RWPE1 (cell line): ENCODE data around the gene LRRC30.
"Not testable (repeated sequence)": the region's sequence is repeated elsewhere in the genome, so short reads cannot be mapped to it uniquely, and the experiment has no call there.

ENCODE experiments used
- CTCF ChIA-PET: fragments of 350-600 bp; sonication (Branson Sonifier 250); formaldehyde crosslinking; extraction: SDS; loops from one replicate; lab custom pipeline; 2021; lab: Yijun Ruan, JAX
- POLR2A ChIA-PET: fragments of 400-600 bp; formaldehyde crosslinking; extraction: SDS; loops from one replicate; lab custom pipeline; 2020; ENCODE audit warnings: antibody characterized with exemption; ENCODE audit not compliant: low non-redundant PET; lab: Yijun Ruan, JAX
- DNase-seq: peaks from one replicate; pipeline ENCODE4 v3.0.0; 2012; ENCODE audit warnings: low spot score
- H3K27ac ChIP-seq: fragments of 450-650 bp; 2 replicates; pipeline ENCODE4 v1.5.1; 2017
- TF ChIP-seq, protein P1 (sequence below): fragments of 450-650 bp; conservative IDR thresholded peaks from 2 replicates; pipeline ENCODE4 v1.5.1; 2017; ENCODE audit warnings: low read depth, mild to moderate bottlenecking

The LRRC30 gene

DNA sequence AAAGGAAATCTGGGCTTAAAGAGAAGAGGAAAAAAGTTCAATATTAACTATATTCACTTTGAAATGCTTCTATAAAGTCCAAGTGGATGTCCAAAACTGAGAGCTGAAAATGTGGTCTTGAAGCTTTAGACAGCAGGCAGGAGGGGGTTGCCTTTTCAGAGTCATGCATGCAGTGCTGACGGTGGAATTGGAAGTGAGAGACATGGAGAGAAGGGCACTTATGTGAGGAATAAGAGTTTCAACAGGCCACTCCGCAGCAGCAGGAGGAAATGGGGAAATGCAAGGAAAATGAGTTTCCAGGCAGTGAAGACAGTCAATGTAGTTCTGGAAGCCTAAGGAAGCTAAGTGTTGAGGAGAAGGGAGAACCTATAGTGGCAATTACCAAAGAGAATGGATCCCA, 33.0 kb upstream of the LRRC30 start:
- ChIA-PET CTCF (no interaction called here), POLR2A (no interaction called here)
- no peak overlapping the region for H3K27ac ChIP-seq
- DNase-seq: no peak
- TF ChIP-seq, protein P1, sequence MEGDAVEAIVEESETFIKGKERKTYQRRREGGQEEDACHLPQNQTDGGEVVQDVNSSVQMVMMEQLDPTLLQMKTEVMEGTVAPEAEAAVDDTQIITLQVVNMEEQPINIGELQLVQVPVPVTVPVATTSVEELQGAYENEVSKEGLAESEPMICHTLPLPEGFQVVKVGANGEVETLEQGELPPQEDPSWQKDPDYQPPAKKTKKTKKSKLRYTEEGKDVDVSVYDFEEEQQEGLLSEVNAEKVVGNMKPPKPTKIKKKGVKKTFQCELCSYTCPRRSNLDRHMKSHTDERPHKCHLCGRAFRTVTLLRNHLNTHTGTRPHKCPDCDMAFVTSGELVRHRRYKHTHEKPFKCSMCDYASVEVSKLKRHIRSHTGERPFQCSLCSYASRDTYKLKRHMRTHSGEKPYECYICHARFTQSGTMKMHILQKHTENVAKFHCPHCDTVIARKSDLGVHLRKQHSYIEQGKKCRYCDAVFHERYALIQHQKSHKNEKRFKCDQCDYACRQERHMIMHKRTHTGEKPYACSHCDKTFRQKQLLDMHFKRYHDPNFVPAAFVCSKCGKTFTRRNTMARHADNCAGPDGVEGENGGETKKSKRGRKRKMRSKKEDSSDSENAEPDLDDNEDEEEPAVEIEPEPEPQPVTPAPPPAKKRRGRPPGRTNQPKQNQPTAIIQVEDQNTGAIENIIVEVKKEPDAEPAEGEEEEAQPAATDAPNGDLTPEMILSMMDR: no peak

DNA sequence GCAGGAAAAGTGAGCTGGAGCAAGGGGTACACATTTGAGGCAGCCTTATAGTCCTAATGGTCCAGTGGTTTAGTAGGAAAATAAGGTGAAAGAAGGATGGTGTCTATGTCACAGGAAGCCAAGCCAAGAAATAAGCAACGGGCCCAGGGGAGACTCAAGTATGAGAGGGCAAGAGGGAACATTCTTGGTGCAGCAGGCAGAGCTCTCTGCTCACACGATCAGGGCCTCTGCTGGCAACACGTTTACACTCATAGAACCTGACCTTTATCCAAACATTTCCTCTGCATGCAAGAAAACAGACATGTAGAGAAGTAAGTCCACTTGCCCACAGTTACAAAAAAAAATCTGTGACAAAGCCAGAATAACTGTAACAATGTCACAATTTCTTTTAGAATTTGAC, 32.6 kb upstream of the LRRC30 start:
- ChIA-PET CTCF (no interaction called here), POLR2A (no interaction called here)
- DNase-seq: no peak
- H3K27ac ChIP-seq: no peak overlapping the region
- TF ChIP-seq, protein P1: no peak

DNA sequence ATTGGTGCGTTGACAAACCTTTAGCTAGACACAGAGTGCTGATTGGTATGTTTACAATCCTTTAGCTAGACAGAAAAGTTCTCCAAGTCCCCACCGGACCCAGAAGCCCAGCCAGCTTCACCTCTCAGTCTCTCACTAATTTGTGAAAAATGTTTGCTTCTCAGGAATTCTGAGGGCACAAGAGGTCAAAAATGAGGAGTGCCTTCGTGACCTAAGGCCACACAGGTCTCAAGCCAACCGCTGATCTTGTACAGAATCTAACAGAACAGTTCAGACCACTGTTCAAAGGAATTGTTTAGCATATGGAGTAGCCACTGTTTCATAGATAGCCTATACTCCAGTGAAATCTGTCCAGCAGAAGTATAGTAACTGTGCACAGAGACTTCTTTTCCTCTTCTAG, 29.8 kb upstream of the LRRC30 start:
- POLR2A ChIA-PET: no interaction called here

DNA sequence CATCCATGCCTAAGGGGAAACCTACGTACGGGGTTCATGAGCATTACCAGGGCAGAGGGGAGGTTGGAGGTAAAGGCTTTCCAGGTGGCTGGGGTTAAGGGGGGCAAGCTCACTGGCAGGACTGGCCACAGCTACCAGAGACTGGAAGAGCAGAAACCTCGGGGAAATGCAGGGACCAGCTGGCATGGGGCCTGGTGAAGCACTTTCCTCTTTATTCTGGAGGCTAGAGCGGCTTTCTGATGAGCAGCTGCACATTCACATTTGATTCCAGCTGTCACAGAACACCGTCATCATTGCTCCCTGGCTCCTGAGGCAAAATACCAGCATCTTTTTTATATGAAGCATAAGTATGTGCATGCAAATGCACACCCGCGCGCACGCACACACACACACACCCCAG, 28.7 kb upstream of the LRRC30 start:
- H3K27ac ChIP-seq: no peak overlapping the region
- DNase-seq: no peak
- CTCF ChIA-PET: no interaction called here
- TF ChIP-seq, protein P1: no peak
- POLR2A ChIA-PET: no interaction called here

More for the DNA sequence above, 29.8 kb upstream of the LRRC30 start:
- TF ChIP-seq, protein P1: no peak
- H3K27ac ChIP-seq: no peak overlapping the region
- CTCF ChIA-PET: no interaction called here
- DNase-seq: no peak

DNA sequence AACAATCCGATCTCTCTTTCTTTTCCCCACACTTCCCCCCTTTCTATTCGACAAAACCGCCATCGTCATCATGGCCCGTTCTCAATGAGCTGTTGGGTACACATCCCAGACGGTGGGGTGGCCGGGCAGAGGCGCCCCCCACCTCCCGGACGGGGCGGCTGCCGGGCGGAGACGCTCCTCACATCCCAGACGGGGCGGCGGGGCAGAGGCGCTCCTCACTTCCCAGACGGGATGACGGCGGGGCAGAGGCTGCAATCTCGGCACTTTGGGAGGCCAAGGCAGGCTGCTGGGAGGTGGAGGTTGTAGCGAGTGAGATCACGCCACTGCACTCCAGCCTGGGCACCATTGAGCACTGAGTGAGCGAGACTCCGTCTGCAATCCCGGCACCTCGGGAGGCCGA, 27.3 kb upstream of the LRRC30 start:
- POLR2A ChIA-PET, DNase-seq, H3K27ac ChIP-seq, CTCF ChIA-PET: not testable (repeated sequence)

DNA sequence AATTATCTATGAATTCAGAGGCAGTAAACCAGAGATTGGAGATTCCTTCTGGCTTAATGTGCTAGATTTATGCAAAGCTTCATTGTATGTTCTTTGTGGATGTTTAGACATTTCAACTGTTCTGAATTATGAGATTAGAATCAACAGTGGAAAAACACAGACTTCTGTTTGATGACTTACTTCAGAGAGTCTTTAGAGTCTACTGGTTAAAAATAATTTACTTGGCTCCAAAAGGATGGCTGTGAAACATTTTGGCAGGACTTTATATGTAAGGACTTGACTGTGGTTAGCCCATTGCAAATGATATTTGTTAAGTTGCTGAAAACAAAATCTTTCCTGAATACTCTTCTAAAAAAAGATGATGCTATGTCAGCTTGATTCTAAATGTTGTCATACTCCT, 25.5 kb upstream of the LRRC30 start:
- TF ChIP-seq, protein P1: no peak
- H3K27ac ChIP-seq: no peak overlapping the region
- POLR2A ChIA-PET: no interaction called here
- CTCF ChIA-PET: no interaction called here
- DNase-seq: no peak

DNA sequence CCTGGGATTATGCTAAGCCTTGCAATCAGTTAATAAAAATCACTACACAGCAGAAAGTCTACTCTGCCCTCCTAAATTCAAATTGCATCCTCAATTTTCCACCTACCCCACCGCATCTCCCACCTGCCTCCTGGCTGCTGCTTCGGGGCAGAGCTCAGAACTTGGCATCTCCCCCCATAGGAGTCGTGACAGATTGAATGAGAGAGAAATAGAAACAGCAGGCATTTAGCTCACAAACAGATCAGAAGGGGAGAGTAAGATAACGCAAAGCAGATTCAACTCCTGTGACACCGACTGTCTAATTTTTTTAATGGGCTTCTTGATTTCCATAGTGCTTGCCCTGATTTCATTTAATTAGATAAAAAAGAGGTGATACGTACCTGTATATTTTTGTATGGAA, 24.7 kb upstream of the LRRC30 start:
- TF ChIP-seq, protein P1: no peak
- POLR2A ChIA-PET: no interaction called here
- no peak overlapping the region for H3K27ac ChIP-seq
- CTCF ChIA-PET: interaction anchor here (0.6 kb wide), 1 partner anchor 22 kb away, joined by 3 read pairs; no protein-coding TSS in a partner anchor
- DNase-seq: no peak
